Suprapubic skin (tissue), 3 donors: ENCODE data around the gene ARHGAP19.

Source experiments
- CTCF ChIP-seq, 2 donors: fragments of 200-600 bp in 1 of 2; fragments of 450-650 bp in 1 of 2; sonication (generic) in 1 of 2; IDR thresholded peaks; one replicate each; pipeline ENCODE4 v1.5.1; 2016 to 2019; ENCODE audit warnings: antibody characterized with exemption in 2 of 2, mild to moderate bottlenecking in 1 of 2, moderate library complexity in 1 of 2
- POLR2A ChIP-seq, 2 donors: fragments of 450-650 bp; IDR thresholded peaks; one replicate each; pipeline ENCODE4 v1.6.1; 2017; ENCODE audit warnings: antibody characterized with exemption in 2 of 2, mild to moderate bottlenecking in 2 of 2, moderate library complexity in 2 of 2

GRCh38 chr10:97280783-97281182 is 11.7 kb downstream of the ARHGAP19 start:
- TF ChIP-seq CTCF (IDR thresholded peaks at IDR 0.05) (no peak), POLR2A (IDR thresholded peaks at IDR 0.05) (no peak)
